Keratinocyte (primary cell): ENCODE data around the gene CSNK2A1.

Experiments used
- CTCF ChIP-seq, 3 experiments: IDR thresholded peaks in 1 of 3; conservative IDR thresholded peaks in 1 of 3; optimal IDR thresholded peaks in 1 of 3; 2 replicates in 2 of 3; 3 replicates in 1 of 3; pipeline versions ENCODE3 to v1.5.1; 2011; ENCODE audit warnings: low read length in 3 of 3, mild to moderate bottlenecking in 3 of 3, moderate library complexity in 2 of 3, control low read depth in 1 of 3, inconsistent platforms in 1 of 3; ENCODE audit not compliant: insufficient read depth in 2 of 3; ENCODE audit errors: extremely low read depth in 1 of 3
- EZH2 ChIP-seq: IDR thresholded peaks from one replicate; pipeline ENCODE4 v1.6.1; 2012; ENCODE audit warnings: inconsistent platforms, mild to moderate bottlenecking, low read length, moderate library complexity

- TF ChIP-seq CTCF (optimal IDR thresholded peaks at IDR 0.05 in 1 of 3, IDR thresholded peaks at IDR 0.05 in 1 of 3, conservative IDR thresholded peaks at IDR 0.05 in 1 of 3; ENCODE audit: extremely low read depth in 1 of 3, insufficient read depth in 2 of 3, low read length in 3 of 3) (no peak), EZH2 (no peak)
Observed at GRCh38 chr20:479487-479886, 64.1 kb downstream of the CSNK2A1 start.
